ENCODE data around the gene DTNA. TPM values are rescaled to one million over a fixed set of nuclear protein-coding genes. Genes with fewer than 3 reads are reported as not detected.

The DTNA gene
- total RNA-seq, 2 experiments from 2014 or later: not detected

- CTCF ChIA-PET: no interaction called here
- POLR2A ChIA-PET: no interaction called here
Observed at GRCh38 chr18:34802959-34803358, 92.9 kb downstream of the DTNA start.

GRCh38 chr18:34803877-34804400, 93.8 kb downstream of the DTNA start:
- ChIA-PET CTCF (no interaction called here), POLR2A (no interaction called here)

GRCh38 chr18:34805103-34805877, 95.2 kb downstream of the DTNA start:
- ChIA-PET POLR2A (no interaction called here), CTCF (interaction anchor here (0.6 kb wide), 1 partner anchor 14 kb away, joined by 4 read pairs; no protein-coding TSS in a partner anchor)

GRCh38 chr18:34805878-34806351, 95.8 kb downstream of the DTNA start:
- POLR2A ChIA-PET: no interaction called here
- CTCF ChIA-PET: no interaction called here

- ChIA-PET POLR2A (no interaction called here), CTCF (no interaction called here)
Observed at GRCh38 chr18:34806527-34806926, 96.4 kb downstream of the DTNA start.

- ChIA-PET CTCF (no interaction called here), POLR2A (no interaction called here)
Observed at GRCh38 chr18:34807106-34807796, 97.2 kb downstream of the DTNA start.

- ChIA-PET CTCF (no interaction called here), POLR2A (no interaction called here)
Observed at GRCh38 chr18:34808389-34808788, 98.3 kb downstream of the DTNA start.

GRCh38 chr18:34809451-34810072, 99.5 kb downstream of the DTNA start:
- CTCF ChIA-PET: no interaction called here
- POLR2A ChIA-PET: no interaction called here

- CTCF ChIA-PET: no interaction called here
Observed at GRCh38 chr18:34816183-34816582, 106.1 kb downstream of the DTNA start.

GRCh38 chr18:34817636-34818035, 107.5 kb downstream of the DTNA start:
- ChIA-PET POLR2A (no interaction called here), CTCF (no interaction called here)

More at GRCh38 chr18:34816183-34816582, 106.1 kb downstream of the DTNA start:
- POLR2A ChIA-PET: interaction anchor here (1.1 kb wide), 1 partner anchor 17 kb away, joined by 3 read pairs; no protein-coding TSS in a partner anchor

- POLR2A ChIA-PET: no interaction called here
- CTCF ChIA-PET: no interaction called here
Observed at GRCh38 chr18:34818064-34818463, 108.0 kb downstream of the DTNA start.

GRCh38 chr18:34820360-34821065, 110.4 kb downstream of the DTNA start:
- CTCF ChIA-PET: no interaction called here
- POLR2A ChIA-PET: no interaction called here

GRCh38 chr18:34821669-34822210, 111.6 kb downstream of the DTNA start:
- POLR2A ChIA-PET: no interaction called here
- CTCF ChIA-PET: no interaction called here

GRCh38 chr18:34828093-34828492, 118.0 kb downstream of the DTNA start:
- CTCF ChIA-PET: no interaction called here
- POLR2A ChIA-PET: no interaction called here

GRCh38 chr18:34834897-34835296, 124.8 kb downstream of the DTNA start:
- POLR2A ChIA-PET: interaction anchor here (0.6 kb wide), 2 partner anchors 25 to 32 kb away, joined by 3 to 5 read pairs; no protein-coding TSS in a partner anchor
- CTCF ChIA-PET: no interaction called here

GRCh38 chr18:34835466-34835865, 125.4 kb downstream of the DTNA start:
- ChIA-PET CTCF (no interaction called here), POLR2A (interaction anchor here (0.6 kb wide), 2 partner anchors 24 to 31 kb away, joined by 3 to 5 read pairs; no protein-coding TSS in a partner anchor)

GRCh38 chr18:34837769-34838272, 127.7 kb downstream of the DTNA start:
- CTCF ChIA-PET: no interaction called here

GRCh38 chr18:34838669-34839068, 128.6 kb downstream of the DTNA start:
- ChIA-PET POLR2A (no interaction called here), CTCF (no interaction called here)

More at GRCh38 chr18:34837769-34838272, 127.7 kb downstream of the DTNA start:
- POLR2A ChIA-PET: no interaction called here

GRCh38 chr18:34840256-34840826, 130.2 kb downstream of the DTNA start:
- CTCF ChIA-PET: no interaction called here
- POLR2A ChIA-PET: no interaction called here

Measured in activated CD8-positive, alpha-beta memory T cell treated with anti-CD3 and anti-CD28 coated beads for 36 hours (primary cell).